GM19351 (cell line): Measurements from ENCODE around the gene ACAP2.
A peak's percentile ranks its signal among the peaks of the same experiment; 100 is the strongest.
"Not testable (repeated sequence)": the region's sequence is repeated elsewhere in the genome, so short reads cannot be mapped to it uniquely, and the experiment has no call there.

Experiments used
- ATAC-seq: cut with Tn5 transposase; IDR thresholded peaks from one replicate; pipeline ENCODE4 v1.9.1; 2021; ENCODE audit warnings: mild to moderate bottlenecking, moderate library complexity; ENCODE audit not compliant: unreplicated experiment

The ACAP2 gene

GRCh38 chr3:195442573-195443390 is at the start of gene ACAP2:
Gene ACAP2 (minus strand): TSS chr3:195443020. CDS start chr3:195442847, 173 bp downstream.
- ATAC-seq, result peak; percentile 84

- no peak for ATAC-seq
Observed at GRCh38 chr3:195475614-195476013, 32.8 kb upstream of the ACAP2 start.

- ATAC-seq, result not testable (repeated sequence)
Observed at GRCh38 chr3:195475116-195475515, 32.3 kb upstream of the ACAP2 start.

- ATAC-seq, result no peak
Observed at GRCh38 chr3:195468841-195469240, 26.0 kb upstream of the ACAP2 start.

GRCh38 chr3:195468391-195468776 is 25.6 kb upstream of the ACAP2 start:
- no peak for ATAC-seq

GRCh38 chr3:195467641-195468390 is 25.0 kb upstream of the ACAP2 start:
- ATAC-seq, result no peak

- no peak for ATAC-seq
Observed at GRCh38 chr3:195466251-195466650, 23.4 kb upstream of the ACAP2 start.

- ATAC-seq, result not testable (repeated sequence)
Observed at GRCh38 chr3:195462922-195463321, 20.1 kb upstream of the ACAP2 start.

- ATAC-seq, result no peak
Observed at GRCh38 chr3:195462308-195462610, 19.4 kb upstream of the ACAP2 start.

GRCh38 chr3:195461594-195462307 is 18.9 kb upstream of the ACAP2 start:
- ATAC-seq, result no peak

GRCh38 chr3:195460091-195460713 is 17.4 kb upstream of the ACAP2 start:
- no peak for ATAC-seq

GRCh38 chr3:195458316-195458717 is 15.5 kb upstream of the ACAP2 start:
- peak; percentile 71 for ATAC-seq

- ATAC-seq, result no peak
Observed at GRCh38 chr3:195455789-195456188, 13.0 kb upstream of the ACAP2 start.

GRCh38 chr3:195453236-195453635 is 10.4 kb upstream of the ACAP2 start:
- no peak for ATAC-seq

GRCh38 chr3:195451373-195452015 is 8.7 kb upstream of the ACAP2 start:
- ATAC-seq, result no peak

- ATAC-seq, result no peak
Observed at GRCh38 chr3:195450731-195451229, 8.0 kb upstream of the ACAP2 start.

GRCh38 chr3:195448205-195448875 is 5.5 kb upstream of the ACAP2 start:
- ATAC-seq, result no peak

- no peak for ATAC-seq
Observed at GRCh38 chr3:195447201-195447600, 4.4 kb upstream of the ACAP2 start.

GRCh38 chr3:195446359-195446758 is 3.5 kb upstream of the ACAP2 start:
- ATAC-seq, result no peak

GRCh38 chr3:195445885-195446284 is 3.1 kb upstream of the ACAP2 start:
- ATAC-seq, result no peak
